LNCAP (cell line): ENCODE measurements around the gene ERN2.
A peak's percentile ranks its signal among the peaks of the same experiment; 100 is the strongest.

Experiments
- CTCF ChIP-seq: fragments of 450-650 bp; IDR thresholded peaks from 2 replicates; pipeline ENCODE4 v1.5.1; 2017; ENCODE audit warnings: mild to moderate bottlenecking

The ERN2 gene

GRCh38 chr16:23745263-23745662, 32.2 kb upstream of the ERN2 start:
- TF ChIP-seq CTCF = no peak

- TF ChIP-seq CTCF = no peak
Observed at GRCh38 chr16:23742766-23743165, 29.7 kb upstream of the ERN2 start.

GRCh38 chr16:23741675-23742303, 28.8 kb upstream of the ERN2 start:
- TF ChIP-seq CTCF = no peak

GRCh38 chr16:23739516-23739915, 26.5 kb upstream of the ERN2 start:
- TF ChIP-seq CTCF = no peak

- TF ChIP-seq CTCF = no peak
Observed at GRCh38 chr16:23734176-23734893, 21.3 kb upstream of the ERN2 start.

- TF ChIP-seq CTCF = no peak
Observed at GRCh38 chr16:23729503-23730424, 16.7 kb upstream of the ERN2 start.

- TF ChIP-seq CTCF = peak; percentile 28; the same call in 1 of the 2 replicates
Observed at GRCh38 chr16:23728112-23728477, 15.1 kb upstream of the ERN2 start.
